ENCODE data around the gene SUGP1. TPM values are rescaled to one million over a fixed set of nuclear protein-coding genes. Genes with fewer than 3 reads are reported as not detected.

SUGP1 gene
- total and polyA plus RNA-seq, 3 donors from 2014 or later = 87.4 to 98.8 (median 89.8) TPM

DNA sequence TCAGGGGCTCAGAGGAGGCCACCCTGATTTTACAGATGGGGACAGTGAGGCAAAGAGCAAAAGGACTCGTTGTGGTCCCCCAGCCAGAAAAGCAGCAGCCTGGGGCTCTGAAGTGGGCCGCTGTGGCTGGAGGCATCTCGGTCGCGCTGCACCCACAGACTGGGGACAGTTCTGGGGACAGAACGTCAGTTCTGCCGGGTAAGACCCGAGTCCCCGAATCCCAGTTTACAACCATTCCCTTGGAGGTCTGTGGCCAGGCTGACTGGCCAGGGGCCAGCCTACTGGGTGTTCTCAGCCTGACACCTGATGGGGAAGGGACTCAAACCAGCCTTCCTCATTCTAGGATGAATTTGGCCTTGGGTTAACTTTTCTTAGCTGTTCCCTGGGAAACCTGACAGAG lies 14.1 kb downstream of the SUGP1 start:
- Histone ChIP-seq H3K4me3 (no peak overlapping the region), H3K27ac (no peak overlapping the region), H3K9me3 (no peaks in the 10 kb centered on the region), H3K36me3 (ENCODE audit: low read depth, missing control alignments) (no peaks in the 10 kb centered on the region), H3K27me3 (no peaks in the 10 kb centered on the region), H3K4me1 (no peaks in the 10 kb centered on the region)
- no peak for TF ChIP-seq POLR2A (IDR thresholded peaks at IDR 0.05)
- intact Hi-C loops (cut with DNase I; ENCODE audit: low total_unique reads) = no loop called here
- WGBS, 2 donors = 94 to 95% methylated on average over 7 to 9 of the region's 9 CpGs
- DNase-seq = no peak

DNA sequence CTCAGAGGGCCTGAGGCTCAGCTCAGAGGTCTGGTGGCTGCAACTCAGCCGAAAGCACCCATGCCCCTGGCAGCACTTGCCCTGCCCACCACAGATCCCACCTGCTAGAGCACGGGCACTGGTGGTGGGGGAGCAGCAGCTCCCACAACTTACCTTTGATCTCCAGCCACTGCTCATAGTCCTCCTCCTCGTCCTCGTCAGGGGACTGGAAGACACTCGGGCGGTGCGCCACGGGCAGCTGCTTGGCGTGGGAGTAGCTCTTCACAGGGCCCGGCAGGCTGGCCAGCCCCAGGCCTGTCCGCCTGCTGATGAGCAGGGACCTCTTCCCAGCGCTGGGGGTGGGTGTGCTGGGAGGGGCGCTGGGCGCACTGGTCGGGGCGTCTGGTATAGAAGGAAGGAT lies 14.6 kb downstream of the SUGP1 start:
- WGBS, 2 donors = 79 to 85% methylated on average over 12 to 16 of the region's 16 CpGs
- peak; percentile 72 for DNase-seq
- H3K36me3 ChIP-seq (ENCODE audit: low read depth, missing control alignments) = no peaks in the 10 kb centered on the region
- TF ChIP-seq, protein P1, sequence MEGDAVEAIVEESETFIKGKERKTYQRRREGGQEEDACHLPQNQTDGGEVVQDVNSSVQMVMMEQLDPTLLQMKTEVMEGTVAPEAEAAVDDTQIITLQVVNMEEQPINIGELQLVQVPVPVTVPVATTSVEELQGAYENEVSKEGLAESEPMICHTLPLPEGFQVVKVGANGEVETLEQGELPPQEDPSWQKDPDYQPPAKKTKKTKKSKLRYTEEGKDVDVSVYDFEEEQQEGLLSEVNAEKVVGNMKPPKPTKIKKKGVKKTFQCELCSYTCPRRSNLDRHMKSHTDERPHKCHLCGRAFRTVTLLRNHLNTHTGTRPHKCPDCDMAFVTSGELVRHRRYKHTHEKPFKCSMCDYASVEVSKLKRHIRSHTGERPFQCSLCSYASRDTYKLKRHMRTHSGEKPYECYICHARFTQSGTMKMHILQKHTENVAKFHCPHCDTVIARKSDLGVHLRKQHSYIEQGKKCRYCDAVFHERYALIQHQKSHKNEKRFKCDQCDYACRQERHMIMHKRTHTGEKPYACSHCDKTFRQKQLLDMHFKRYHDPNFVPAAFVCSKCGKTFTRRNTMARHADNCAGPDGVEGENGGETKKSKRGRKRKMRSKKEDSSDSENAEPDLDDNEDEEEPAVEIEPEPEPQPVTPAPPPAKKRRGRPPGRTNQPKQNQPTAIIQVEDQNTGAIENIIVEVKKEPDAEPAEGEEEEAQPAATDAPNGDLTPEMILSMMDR (IDR thresholded peaks at IDR 0.05) = no peak
- no peak for TF ChIP-seq POLR2A (IDR thresholded peaks at IDR 0.05)
- intact Hi-C loops (cut with DNase I; ENCODE audit: low total_unique reads) = no loop called here
- no peak overlapping the region for H3K27ac ChIP-seq
- H3K4me3 ChIP-seq = no peak overlapping the region
- no peaks in the 10 kb centered on the region for H3K9me3 ChIP-seq
- no peaks in the 10 kb centered on the region for H3K27me3 ChIP-seq
- no peaks in the 10 kb centered on the region for H3K4me1 ChIP-seq

DNA sequence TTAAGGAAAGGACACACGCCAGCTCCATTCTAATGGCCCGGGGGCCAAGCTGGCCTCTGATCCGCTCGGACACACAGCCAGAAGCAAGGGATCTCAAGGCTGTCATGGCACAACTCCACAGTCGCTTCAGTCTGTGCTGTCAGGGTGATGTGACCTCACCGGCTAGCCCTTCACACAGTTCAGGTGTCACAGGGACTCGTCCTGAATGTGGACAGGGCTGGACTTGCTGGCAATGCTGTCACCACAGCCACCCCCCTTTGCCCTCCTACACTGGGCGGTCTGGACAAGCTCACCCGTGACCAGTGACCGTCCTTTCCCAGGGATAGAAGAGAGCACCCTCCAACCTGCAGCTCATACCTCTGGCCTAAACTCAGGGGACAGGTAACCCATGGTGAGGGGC lies 15.2 kb downstream of the SUGP1 start:
- 91 to 95% methylated on average over 4 to 10 of the region's 10 CpGs for WGBS, 2 donors
- H3K27ac ChIP-seq = no peak overlapping the region
- no peak for TF ChIP-seq POLR2A (IDR thresholded peaks at IDR 0.05)
- TF ChIP-seq, protein P1 (IDR thresholded peaks at IDR 0.05) = no peak
- H3K27me3 ChIP-seq = no peaks in the 10 kb centered on the region
- intact Hi-C loops (cut with DNase I; ENCODE audit: low total_unique reads) = no loop called here
- H3K4me3 ChIP-seq = no peak overlapping the region
- H3K9me3 ChIP-seq = no peaks in the 10 kb centered on the region
- no peaks in the 10 kb centered on the region for H3K4me1 ChIP-seq
- no peak for DNase-seq
- H3K36me3 ChIP-seq (ENCODE audit: low read depth, missing control alignments) = no peaks in the 10 kb centered on the region

DNA sequence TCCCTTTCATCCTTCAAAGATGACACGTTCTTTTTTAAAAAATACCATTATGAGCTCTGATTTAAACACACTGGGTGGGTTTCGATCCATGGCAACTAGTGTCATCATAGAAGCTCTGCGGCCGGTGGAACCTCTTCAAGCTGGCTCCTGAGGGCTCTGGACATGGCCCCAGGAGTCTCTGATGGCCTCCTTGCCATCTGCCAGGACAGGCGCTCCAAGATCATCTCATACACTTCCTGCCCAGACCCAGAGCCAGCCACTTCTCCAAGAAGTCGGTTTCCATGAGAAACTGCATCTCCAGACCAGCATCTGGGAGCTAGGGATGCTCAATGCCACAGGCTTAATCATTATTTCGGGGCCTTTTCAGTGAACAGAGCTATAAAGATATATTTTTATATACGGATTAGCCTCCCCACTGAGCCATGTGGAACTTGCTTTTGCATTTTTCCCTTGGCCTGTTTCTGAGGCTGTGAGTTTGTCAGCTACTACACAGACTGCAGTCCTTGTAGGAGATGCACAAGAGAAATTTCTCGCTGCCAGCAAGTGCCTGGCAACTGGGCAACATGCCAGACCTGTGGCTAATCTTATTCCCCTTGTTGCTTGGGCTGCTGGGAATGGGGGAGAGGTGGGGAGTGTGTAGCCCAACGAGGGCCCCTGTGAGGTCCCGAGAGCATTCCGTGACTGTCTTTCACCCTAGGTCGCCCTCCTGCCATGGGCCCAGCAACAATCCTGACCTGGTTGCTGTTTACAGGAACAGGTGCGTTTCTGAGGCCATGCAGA lies 15.9 kb downstream of the SUGP1 start:
- TF ChIP-seq POLR2A (IDR thresholded peaks at IDR 0.05) = no peak
- TF ChIP-seq, protein P1 (IDR thresholded peaks at IDR 0.05) = no peak
- H3K4me1 ChIP-seq = no peaks in the 10 kb centered on the region
- WGBS, 2 donors = 79 to 80% methylated on average over 10 to 14 of the region's 14 CpGs
- H3K9me3 ChIP-seq = no peaks in the 10 kb centered on the region
- H3K27me3 ChIP-seq = no peaks in the 10 kb centered on the region
- no peak overlapping the region for H3K27ac ChIP-seq
- H3K36me3 ChIP-seq (ENCODE audit: low read depth, missing control alignments) = no peaks in the 10 kb centered on the region
- DNase-seq = peak; percentile 41
- no peak overlapping the region for H3K4me3 ChIP-seq
- intact Hi-C loops (cut with DNase I; ENCODE audit: low total_unique reads) = no loop called here

DNA sequence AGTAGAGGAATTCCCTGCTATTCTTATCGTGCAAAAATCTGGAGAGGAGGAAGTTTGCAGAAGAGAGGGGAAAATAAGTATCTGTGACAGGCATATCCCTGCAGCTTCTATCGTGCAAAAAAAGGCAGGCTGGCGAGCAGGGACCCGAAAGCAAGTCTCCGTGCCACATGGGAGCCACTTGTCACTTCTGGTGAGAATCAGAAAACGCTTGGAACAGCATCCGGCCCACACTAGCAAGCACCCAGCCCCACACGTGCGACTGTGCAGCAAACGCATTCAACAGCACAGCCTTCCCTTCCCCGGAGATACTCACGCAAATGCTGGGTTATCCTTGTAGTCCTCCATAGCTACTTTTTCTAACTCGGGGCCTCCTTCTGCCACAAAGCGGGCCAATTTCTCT lies 16.9 kb downstream of the SUGP1 start:
- 89 to 93% methylated on average over 14 of the region's 14 CpGs for WGBS, 2 donors

More for the DNA sequence above, 16.9 kb downstream of the SUGP1 start:
- Histone ChIP-seq H3K9me3 (no peaks in the 10 kb centered on the region), H3K4me3 (no peak overlapping the region), H3K27me3 (no peaks in the 10 kb centered on the region), H3K4me1 (no peaks in the 10 kb centered on the region), H3K36me3 (ENCODE audit: low read depth, missing control alignments) (no peaks in the 10 kb centered on the region), H3K27ac (no peak overlapping the region)
- intact Hi-C loops (cut with DNase I; ENCODE audit: low total_unique reads) = no loop called here
- no peak for DNase-seq
- TF ChIP-seq, protein P1 (IDR thresholded peaks at IDR 0.05) = no peak
- no peak for TF ChIP-seq POLR2A (IDR thresholded peaks at IDR 0.05)

Measured in testis (tissue), 3 donors.